Activated naive CD4-positive, alpha-beta T cell treated with anti-CD3 and anti-CD28 coated beads, Interleukin-2, amount 10 ng/mL, durations not matched to agents 7 days and 5 days (primary cell): ENCODE results near the gene DDI2.
A peak's percentile ranks its signal among the peaks of the same experiment; 100 is the strongest.

Source experiments
- CTCF ChIA-PET: fragments of 350-600 bp; sonication (Branson Sonifier 250); formaldehyde crosslinking; loops from one replicate; lab custom pipeline; 2021; ENCODE audit warnings: antibody characterized with exemption; lab: Charles Lee
- DNase-seq: peaks from one replicate; pipeline ENCODE4 v3.0.0-alpha.2; 2020
- H3K27ac Mint-ChIP-seq: one replicate; pipeline ENCODE4 v1.8.0; 2021; ENCODE audit warnings: mild to moderate bottlenecking, moderate library complexity, mixed read lengths
- H3K27me3 Mint-ChIP-seq: one replicate; pipeline ENCODE4 v1.8.0; 2021; ENCODE audit warnings: mild to moderate bottlenecking, mixed read lengths
- H3K36me3 Mint-ChIP-seq: one replicate; pipeline ENCODE4 v1.8.0; 2021; ENCODE audit warnings: mixed read lengths
- H3K4me1 Mint-ChIP-seq: one replicate; pipeline ENCODE4 v1.8.0; 2021; ENCODE audit warnings: mixed read lengths
- H3K4me3 Mint-ChIP-seq: one replicate; pipeline ENCODE4 v1.8.0; 2021; ENCODE audit warnings: mild to moderate bottlenecking, moderate library complexity, mixed read lengths
- H3K9me3 Mint-ChIP-seq: one replicate; pipeline ENCODE4 v1.8.0; 2021; ENCODE audit warnings: mixed read lengths

Gene DDI2

GRCh38 chr1:15701784-15702183, 84.5 kb downstream of the DDI2 start:
- no peak overlapping the region for H3K27ac Mint-ChIP-seq
- no peak for DNase-seq
- H3K4me3 Mint-ChIP-seq = no peak overlapping the region
- H3K36me3 Mint-ChIP-seq = peaks cover 19% of the 10 kb centered on the region
- peaks cover 31% of the 10 kb centered on the region for H3K4me1 Mint-ChIP-seq
- CTCF ChIA-PET = no interaction called here
- H3K9me3 Mint-ChIP-seq = no peaks in the 10 kb centered on the region
- H3K27me3 Mint-ChIP-seq = no peaks in the 10 kb centered on the region

DNA sequence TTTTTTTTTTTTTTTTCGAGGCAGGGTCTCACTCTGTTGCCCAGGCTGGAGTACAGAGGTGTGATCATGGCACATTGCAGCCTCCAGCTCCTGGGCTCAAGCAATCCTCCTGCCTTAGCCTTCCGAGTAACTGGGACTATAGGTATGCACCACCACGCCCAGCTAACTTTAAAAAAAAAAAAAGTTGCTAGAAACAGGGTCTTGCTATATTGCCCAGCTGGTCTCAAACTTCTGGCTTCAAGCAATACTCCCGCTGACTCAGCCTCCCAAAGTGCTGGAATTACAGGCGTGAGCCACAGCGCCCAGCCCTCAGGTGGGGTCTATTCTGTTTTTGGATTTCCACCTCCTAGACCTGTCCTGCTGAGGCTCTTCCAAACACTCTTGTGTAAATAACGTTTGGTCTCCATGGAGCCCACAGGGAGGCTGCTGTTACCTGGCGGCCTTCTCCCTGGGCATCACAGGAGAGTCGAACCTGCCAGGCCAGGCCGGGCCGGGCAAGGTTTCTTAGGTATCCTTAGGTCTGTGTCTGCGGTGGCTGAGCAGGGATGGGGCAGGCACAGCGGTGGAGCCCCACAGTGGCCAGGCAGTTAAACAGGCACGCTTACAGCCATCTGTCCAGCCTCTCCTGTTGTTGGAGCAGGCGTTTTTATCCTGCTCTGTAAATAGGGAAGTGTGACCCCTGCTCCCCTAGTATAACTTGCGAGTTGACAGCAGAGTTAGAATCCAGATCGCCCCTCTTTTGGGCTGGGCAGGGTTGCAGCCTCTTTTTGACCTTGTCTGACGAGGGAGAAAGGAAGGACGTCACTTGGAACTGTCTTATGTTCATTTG, 85.7 kb downstream of the DDI2 start:
- H3K27me3 Mint-ChIP-seq = no peaks in the 10 kb centered on the region
- no peaks in the 10 kb centered on the region for H3K9me3 Mint-ChIP-seq
- no peak for DNase-seq
- H3K4me3 Mint-ChIP-seq = no peak overlapping the region
- peaks cover 15% of the 10 kb centered on the region for H3K36me3 Mint-ChIP-seq
- H3K4me1 Mint-ChIP-seq = peaks cover 20% of the 10 kb centered on the region
- CTCF ChIA-PET = interaction anchor here (0.9 kb wide), 1 partner anchor 109 kb away, joined by 3 read pairs; no protein-coding TSS in a partner anchor
- peak overlapping the region; percentile 19 for H3K27ac Mint-ChIP-seq

DNA sequence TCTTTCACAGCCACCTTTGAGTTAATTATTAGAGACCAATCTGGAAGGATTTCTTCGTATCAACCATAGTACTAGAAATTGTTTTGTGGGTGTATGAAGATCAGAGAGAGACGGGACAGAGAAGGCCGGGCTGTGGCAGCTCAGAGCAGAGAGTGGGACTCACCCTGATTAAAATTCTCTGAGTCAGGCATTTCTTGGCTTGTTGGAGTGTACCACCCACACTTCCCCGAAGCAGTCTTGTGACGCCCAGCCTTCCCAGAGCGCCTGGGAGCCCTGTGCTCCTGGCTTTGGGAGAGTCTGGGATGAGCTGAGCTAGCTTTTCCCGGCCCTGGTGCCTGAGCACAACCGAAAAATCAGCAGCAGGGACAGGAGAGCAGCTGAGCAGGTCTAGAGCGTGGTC, 86.3 kb downstream of the DDI2 start:
- Mint-ChIP-seq H3K9me3 (no peaks in the 10 kb centered on the region), H3K4me3 (no peak overlapping the region)
- DNase-seq = no peak

DNA sequence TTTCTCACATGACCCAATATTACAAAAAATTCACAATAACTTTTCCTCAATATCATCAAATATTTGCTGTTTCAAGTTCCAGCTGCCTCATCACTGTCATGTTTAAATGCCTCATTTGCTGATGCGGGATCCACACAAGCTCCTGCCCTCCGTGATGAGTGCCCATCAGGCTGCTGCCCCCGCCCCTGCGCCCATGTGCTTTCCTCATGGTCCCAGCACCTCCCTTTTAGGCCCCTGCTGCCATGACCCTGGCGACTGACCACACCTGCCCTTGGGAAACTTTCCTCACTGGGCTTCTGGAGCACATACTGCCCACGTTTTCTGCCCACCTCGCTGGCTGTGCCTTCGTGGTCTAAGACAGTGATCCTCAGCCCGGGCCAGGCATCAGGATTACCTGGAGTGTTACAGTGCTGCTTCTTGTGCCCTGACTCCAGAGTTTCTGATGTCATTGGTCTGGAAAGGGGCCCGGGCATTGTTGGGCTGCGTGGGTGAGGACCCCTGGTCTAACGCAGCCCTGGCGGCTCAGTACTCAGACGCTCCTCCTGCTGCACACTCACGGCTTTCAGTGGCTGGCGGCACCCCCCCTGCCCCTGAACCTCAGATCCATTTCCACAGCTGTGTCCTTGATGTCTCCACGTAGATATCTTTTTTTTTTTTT, 87.4 kb downstream of the DDI2 start:
- CTCF ChIA-PET = no interaction called here
- no peak overlapping the region for H3K27ac Mint-ChIP-seq
- no peaks in the 10 kb centered on the region for H3K9me3 Mint-ChIP-seq
- peaks cover 12% of the 10 kb centered on the region for H3K36me3 Mint-ChIP-seq
- H3K27me3 Mint-ChIP-seq = no peaks in the 10 kb centered on the region
- no peak for DNase-seq
- H3K4me1 Mint-ChIP-seq = peaks cover 7% of the 10 kb centered on the region
- no peak overlapping the region for H3K4me3 Mint-ChIP-seq

More for the DNA sequence above, 86.3 kb downstream of the DDI2 start:
- Mint-ChIP-seq H3K36me3 (peaks cover 15% of the 10 kb centered on the region), H3K27ac (peak overlapping the region; percentile 19), H3K4me1 (peaks cover 15% of the 10 kb centered on the region), H3K27me3 (no peaks in the 10 kb centered on the region)
- CTCF ChIA-PET = no interaction called here

GRCh38 chr1:15705184-15705566, 87.9 kb downstream of the DDI2 start:
- H3K27me3 Mint-ChIP-seq = no peaks in the 10 kb centered on the region
- CTCF ChIA-PET = no interaction called here

DNA sequence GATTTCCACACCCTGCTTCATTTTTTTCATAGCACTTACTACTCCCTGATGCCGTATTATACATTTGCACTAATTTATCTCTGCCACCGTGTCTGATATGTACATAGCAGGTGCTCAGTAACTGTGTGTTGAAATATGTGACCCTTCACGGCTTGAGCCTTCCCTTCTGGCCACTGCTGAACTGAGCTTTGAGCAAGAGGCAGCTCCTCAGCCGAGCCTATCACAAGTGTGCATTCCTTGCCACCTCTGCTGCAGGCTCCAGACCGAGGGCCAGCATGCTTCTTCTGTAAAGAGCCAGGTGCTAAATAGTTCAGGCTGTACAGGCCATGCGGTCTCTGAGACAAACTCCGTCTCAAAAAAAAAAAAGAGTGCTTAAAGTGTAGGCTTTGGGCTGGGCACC, 89.5 kb downstream of the DDI2 start:
- CTCF ChIA-PET = interaction anchor here (1.9 kb wide), 1 partner anchor 10 kb away, joined by 5 read pairs; no protein-coding TSS in a partner anchor

More at GRCh38 chr1:15705184-15705566, 87.9 kb downstream of the DDI2 start:
- H3K9me3 Mint-ChIP-seq = no peaks in the 10 kb centered on the region
- H3K36me3 Mint-ChIP-seq = peaks cover 12% of the 10 kb centered on the region
- no peak overlapping the region for H3K27ac Mint-ChIP-seq
- H3K4me3 Mint-ChIP-seq = no peak overlapping the region
- peaks cover 7% of the 10 kb centered on the region for H3K4me1 Mint-ChIP-seq
- DNase-seq = no peak

DNA sequence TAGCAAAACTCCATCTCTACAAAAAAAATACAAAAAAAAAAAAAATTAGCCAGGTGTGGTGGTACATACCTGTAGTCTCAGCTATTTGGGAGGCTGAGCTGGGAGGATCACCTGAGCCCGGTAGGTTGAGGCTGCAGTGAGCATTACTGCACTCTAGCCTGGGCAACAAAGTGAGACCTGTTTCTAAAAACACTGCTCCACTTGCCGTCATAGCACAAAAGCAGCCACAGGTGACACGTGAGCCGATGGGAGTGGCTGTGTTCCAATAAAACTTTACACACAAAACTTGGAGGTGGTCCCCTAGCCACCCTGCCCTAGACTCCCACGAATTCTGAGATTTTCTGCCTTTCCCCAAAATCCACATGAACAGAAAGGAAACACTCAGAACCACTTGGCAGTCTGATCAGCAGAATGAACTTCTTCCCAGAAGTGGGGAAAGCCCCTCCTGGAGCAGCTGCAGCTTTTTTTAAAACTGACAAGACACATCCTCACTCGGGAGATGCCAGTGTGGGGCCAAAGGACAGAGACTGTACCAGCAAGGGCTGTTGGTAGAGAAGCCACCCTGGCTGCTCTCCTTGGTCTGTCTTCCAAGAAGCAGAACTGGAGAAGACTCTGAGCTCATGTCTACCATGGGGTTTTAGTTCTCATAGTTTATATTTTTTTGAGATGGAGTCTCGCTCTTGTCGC, 90.1 kb downstream of the DDI2 start:
- H3K4me3 Mint-ChIP-seq = no peak overlapping the region
- no peaks in the 10 kb centered on the region for H3K9me3 Mint-ChIP-seq
- no peaks in the 10 kb centered on the region for H3K27me3 Mint-ChIP-seq
- peaks cover 5% of the 10 kb centered on the region for H3K4me1 Mint-ChIP-seq
- CTCF ChIA-PET = interaction anchor here (1.4 to 2.0 kb wide), 3 partner anchors 9 to 34 kb away, joined by 3 to 5 read pairs (median 4); no protein-coding TSS in a partner anchor
- no peak for DNase-seq
- no peak overlapping the region for H3K27ac Mint-ChIP-seq
- peaks cover 8% of the 10 kb centered on the region for H3K36me3 Mint-ChIP-seq

More for the DNA sequence above, 89.5 kb downstream of the DDI2 start:
- DNase-seq = no peak
- no peak overlapping the region for H3K27ac Mint-ChIP-seq
- H3K4me1 Mint-ChIP-seq = peaks cover 5% of the 10 kb centered on the region
- H3K4me3 Mint-ChIP-seq = no peak overlapping the region
- peaks cover 8% of the 10 kb centered on the region for H3K36me3 Mint-ChIP-seq
- no peaks in the 10 kb centered on the region for H3K27me3 Mint-ChIP-seq
- no peaks in the 10 kb centered on the region for H3K9me3 Mint-ChIP-seq

DNA sequence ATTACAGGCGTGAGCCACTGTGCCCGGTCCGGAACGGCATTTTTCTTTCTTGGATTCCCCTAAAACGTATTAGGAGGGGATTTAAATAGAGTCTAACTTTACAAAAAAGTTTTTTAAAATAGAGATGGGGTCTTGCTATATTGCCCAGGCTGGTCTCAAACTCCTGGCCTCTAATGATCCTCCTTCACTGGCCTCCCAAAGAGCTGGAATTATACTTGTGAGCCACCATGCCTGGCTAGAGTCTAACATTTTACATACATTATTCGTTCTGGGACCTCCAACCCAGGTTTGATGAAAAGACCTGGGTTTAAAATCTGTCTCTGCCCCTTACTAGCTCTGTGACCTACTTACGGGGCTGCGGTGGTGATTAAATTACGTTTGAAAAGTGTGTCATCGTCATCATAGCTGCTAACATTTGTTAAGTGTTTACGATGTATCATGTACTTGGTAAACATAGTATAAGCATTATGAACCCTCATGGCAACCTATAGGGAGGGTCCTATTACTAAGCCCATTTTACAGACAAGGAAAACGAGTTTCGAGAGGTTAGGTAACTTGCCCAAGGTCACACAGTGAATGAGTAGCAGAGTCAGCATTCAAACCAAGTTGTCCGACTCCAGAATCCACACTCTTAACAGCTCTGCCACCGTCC, 91.4 kb downstream of the DDI2 start:
- Mint-ChIP-seq H3K4me3 (no peak overlapping the region), H3K36me3 (peaks cover 7% of the 10 kb centered on the region), H3K27ac (no peak overlapping the region), H3K9me3 (no peaks in the 10 kb centered on the region), H3K4me1 (peaks cover 2% of the 10 kb centered on the region), H3K27me3 (no peaks in the 10 kb centered on the region)
- DNase-seq = no peak
- CTCF ChIA-PET = interaction anchor here (1.0 to 2.0 kb wide), 3 partner anchors 10 to 32 kb away, joined by 3 to 4 read pairs (median 3); no protein-coding TSS in a partner anchor

DNA sequence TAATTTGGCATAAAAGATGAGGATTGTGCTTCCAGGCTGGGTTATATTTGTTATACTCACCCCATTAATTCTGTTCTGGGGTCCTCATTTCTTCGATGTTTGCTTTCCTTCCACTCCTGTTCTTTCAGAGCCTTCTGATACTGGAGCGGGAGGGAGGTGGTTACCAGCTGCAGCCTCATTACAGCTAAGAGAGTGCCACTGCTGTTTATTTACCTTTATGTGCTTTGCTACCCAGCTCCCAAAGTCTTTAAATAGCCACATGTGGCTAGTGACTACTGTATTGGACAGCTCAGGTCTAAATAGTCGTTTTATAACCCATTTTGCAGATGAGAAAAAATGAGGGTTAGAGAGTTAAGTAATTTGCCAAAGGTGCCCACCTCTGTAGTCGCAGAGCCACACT, 92.0 kb downstream of the DDI2 start:
- Mint-ChIP-seq H3K36me3 (peaks cover 7% of the 10 kb centered on the region), H3K27me3 (no peaks in the 10 kb centered on the region), H3K4me3 (no peak overlapping the region), H3K9me3 (no peaks in the 10 kb centered on the region), H3K27ac (no peak overlapping the region), H3K4me1 (peaks cover 2% of the 10 kb centered on the region)
- DNase-seq = no peak
- CTCF ChIA-PET = interaction anchor here (2.0 kb wide), 1 partner anchor 12 kb away, joined by 4 read pairs; no protein-coding TSS in a partner anchor

DNA sequence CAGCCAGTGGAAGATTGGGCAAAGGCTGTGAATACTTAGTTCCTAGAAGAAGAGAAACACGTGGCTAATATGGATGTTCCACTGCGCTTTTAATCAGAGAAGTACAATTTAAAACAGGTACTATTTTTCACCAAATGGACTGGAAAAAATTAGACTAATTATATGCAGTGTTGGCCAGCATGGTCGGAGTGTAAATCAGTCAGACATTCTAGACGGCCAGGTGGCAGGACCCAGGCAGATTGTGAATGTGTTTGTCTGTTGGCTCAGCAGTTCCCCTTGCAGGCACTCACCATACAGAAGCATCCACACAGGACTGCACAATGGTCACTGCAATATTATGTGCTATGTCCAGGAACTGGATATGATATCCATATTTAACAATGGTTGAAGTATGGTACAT, 94.9 kb downstream of the DDI2 start:
- Mint-ChIP-seq H3K4me1 (no peaks in the 10 kb centered on the region), H3K9me3 (no peaks in the 10 kb centered on the region), H3K4me3 (no peak overlapping the region), H3K27me3 (no peaks in the 10 kb centered on the region), H3K27ac (no peak overlapping the region), H3K36me3 (peaks cover 13% of the 10 kb centered on the region)
- no peak for DNase-seq
- CTCF ChIA-PET = no interaction called here

DNA sequence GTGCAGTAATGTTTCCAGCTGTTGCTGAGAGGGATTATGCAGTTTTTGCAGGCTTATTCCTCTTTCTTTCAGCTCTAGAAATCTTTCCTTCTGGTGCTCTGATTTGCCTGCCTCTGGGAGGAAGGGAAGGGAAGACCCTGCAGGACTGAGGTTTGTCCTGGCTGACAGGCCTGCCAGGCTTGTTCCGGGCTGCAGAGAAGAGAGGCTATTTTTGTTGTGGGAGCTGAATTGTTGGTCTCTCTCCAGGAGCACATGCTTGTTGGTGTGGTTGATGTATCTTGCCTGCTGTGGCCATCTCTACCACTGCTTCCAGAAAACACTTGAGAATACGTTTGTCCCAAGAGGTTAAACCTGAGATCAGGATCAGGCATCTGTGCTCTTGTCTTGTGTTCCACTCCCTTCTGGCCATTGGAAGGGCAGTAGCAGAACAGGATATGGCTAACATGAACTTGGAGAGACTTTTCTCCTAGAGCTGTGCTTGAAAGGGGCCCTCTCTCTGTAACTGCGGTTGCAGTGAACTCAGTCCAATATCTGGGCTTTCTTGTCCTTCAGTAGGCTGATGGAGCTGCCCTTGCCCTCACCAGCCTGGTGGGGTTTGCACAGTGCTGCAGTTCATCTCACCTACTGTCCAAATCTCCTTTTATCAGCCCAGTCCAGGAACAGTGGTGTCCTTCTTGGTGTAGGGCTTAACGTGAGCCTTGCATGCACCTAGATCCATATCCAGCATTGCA, 97.3 kb downstream of the DDI2 start:
- peaks cover 22% of the 10 kb centered on the region for H3K36me3 Mint-ChIP-seq
- no peaks in the 10 kb centered on the region for H3K9me3 Mint-ChIP-seq
- no peaks in the 10 kb centered on the region for H3K27me3 Mint-ChIP-seq
- H3K4me3 Mint-ChIP-seq = no peak overlapping the region
- H3K27ac Mint-ChIP-seq = peak overlapping the region; percentile 52
- H3K4me1 Mint-ChIP-seq = no peaks in the 10 kb centered on the region
- CTCF ChIA-PET = no interaction called here
- DNase-seq = no peak

DNA sequence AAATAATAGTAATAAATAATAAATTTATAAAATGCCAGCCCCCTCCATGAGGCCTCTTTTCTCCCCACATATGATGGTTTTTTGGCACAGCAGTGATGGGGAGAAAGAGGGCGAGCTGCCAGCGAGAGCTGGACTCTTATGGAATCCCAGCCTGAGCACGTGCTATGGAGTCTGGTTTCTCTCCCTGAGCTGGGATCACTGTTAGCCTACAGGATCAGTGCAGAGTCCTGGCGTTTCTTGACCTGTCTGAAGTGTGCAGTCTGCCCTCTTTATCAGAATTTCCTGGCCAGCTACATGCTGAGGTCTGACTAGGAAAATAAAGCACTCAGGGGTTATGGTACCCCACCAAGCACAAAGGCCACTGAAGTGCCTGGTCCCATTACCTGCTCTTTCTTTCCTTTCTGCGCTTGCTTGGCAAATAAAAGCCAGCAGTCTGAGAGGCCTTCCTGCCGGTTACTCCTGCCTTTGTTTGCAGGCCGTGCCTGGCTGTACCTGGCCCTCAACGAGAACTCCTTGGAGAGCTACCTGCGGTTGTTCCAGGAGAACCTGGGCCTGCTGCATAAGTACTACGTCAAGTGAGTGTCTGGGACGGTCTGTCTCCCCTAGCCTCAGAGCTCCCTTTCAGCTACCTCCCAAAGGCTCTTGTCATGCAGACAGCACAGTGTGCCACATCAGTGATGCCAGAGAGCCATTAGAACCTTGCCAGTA, 100.3 kb downstream of the DDI2 start:
- no peaks in the 10 kb centered on the region for H3K27me3 Mint-ChIP-seq
- peaks cover 25% of the 10 kb centered on the region for H3K36me3 Mint-ChIP-seq
- no peak for DNase-seq
- no peak overlapping the region for H3K27ac Mint-ChIP-seq
- H3K4me1 Mint-ChIP-seq = no peaks in the 10 kb centered on the region
- H3K4me3 Mint-ChIP-seq = no peak overlapping the region
- H3K9me3 Mint-ChIP-seq = no peaks in the 10 kb centered on the region
- CTCF ChIA-PET = interaction anchor here (1.4 to 1.7 kb wide), 2 partner anchors 11 to 24 kb away, joined by 4 to 5 read pairs; no protein-coding TSS in a partner anchor

- no peaks in the 10 kb centered on the region for H3K27me3 Mint-ChIP-seq
- H3K36me3 Mint-ChIP-seq = peaks cover 25% of the 10 kb centered on the region
- H3K27ac Mint-ChIP-seq = no peak overlapping the region
- no peaks in the 10 kb centered on the region for H3K9me3 Mint-ChIP-seq
- H3K4me3 Mint-ChIP-seq = no peak overlapping the region
- no peaks in the 10 kb centered on the region for H3K4me1 Mint-ChIP-seq
- DNase-seq = no peak
- CTCF ChIA-PET = interaction anchor here (1.2 to 1.4 kb wide), 3 partner anchors 10 to 124 kb away, joined by 3 to 4 read pairs (median 3); no protein-coding TSS in a partner anchor
Observed at GRCh38 chr1:15718199-15718601, 100.9 kb downstream of the DDI2 start.
